Measurements from ENCODE around the gene C2CD2. TPM values are rescaled to one million over a fixed set of nuclear protein-coding genes. Genes with fewer than 3 reads are reported as not detected.

Gene C2CD2
- total and polyA plus RNA-seq, 2 donors (not counting 3 experiments of a cell fraction or from before 2014, with no cell fraction given), result 32.6 to 41.2 TPM

DNA sequence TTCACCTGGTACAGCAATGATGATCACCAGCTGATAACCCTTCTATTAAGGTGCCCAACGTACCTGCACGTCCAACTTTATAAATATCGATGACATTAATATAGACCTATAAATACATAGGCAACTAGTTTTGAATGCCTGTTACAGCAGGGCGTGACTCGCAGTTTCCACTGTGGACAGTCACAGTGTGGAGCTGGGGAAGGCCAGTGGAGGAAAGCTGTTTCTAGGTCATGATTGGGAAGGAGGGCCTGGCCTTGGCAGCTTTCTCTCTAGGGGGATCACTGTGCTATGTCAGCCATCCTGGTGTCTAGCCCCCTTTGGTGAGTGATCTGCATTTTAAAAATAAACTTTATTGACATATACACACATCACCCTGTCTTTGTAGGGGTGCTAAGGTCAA lies 70.2 kb downstream of the C2CD2 start:
- no peak overlapping the region for H2AFZ ChIP-seq (ENCODE audit: low read depth, low read length)
- DNase-seq (ENCODE audit: low read depth, low spot score) (no peak), FAIRE-seq (no peak)
- no peak overlapping the region for H3K4me2 ChIP-seq (ENCODE audit: insufficient read depth, low read length)
- no TSS peak for BruUV-seq (replicated peaks)
- dilution Hi-C loops (cut with MboI; ENCODE audit: extremely low pct_ligation_motif_present, low sequenced_read_pairs), result no loop called here
- TF ChIP-seq POLR2AphosphoS5 (IDR thresholded peaks at IDR 0.05; ENCODE audit: insufficient read depth, low read depth, low read length) (no peak), FOS (IDR thresholded peaks at IDR 0.05; ENCODE audit: borderline replicate concordance, insufficient read depth, low read length) (no peak), CTCF (IDR thresholded peaks at IDR 0.05; ENCODE audit: extremely low read depth in 1 of 2, insufficient read depth in 1 of 2, low read depth in 1 of 2, low read length in 2 of 2) (no peak), POLR2A (IDR thresholded peaks at IDR 0.05; ENCODE audit: low read depth, low read length) (no peak), MYC (IDR thresholded peaks at IDR 0.05; ENCODE audit: low read depth, low read length) (no peak)
- TF ChIP-seq, protein P1, sequence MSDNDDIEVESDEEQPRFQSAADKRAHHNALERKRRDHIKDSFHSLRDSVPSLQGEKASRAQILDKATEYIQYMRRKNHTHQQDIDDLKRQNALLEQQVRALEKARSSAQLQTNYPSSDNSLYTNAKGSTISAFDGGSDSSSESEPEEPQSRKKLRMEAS (IDR thresholded peaks at IDR 0.05; ENCODE audit: insufficient read depth, insufficient read length), result no peak
- H3K27ac ChIP-seq (ENCODE audit: insufficient read depth, low read depth, low read length), result no peak overlapping the region
- H3K36me3 ChIP-seq (ENCODE audit: control insufficient read depth in 2 of 2, extremely low read depth in 1 of 2, insufficient read depth in 2 of 2, low read length in 2 of 2), result no peaks in the 10 kb centered on the region
- no peak overlapping the region for H3K9ac ChIP-seq (replicated peaks; ENCODE audit: extremely low read depth, insufficient read depth, low read length)
- no peaks in the 10 kb centered on the region for H3K4me1 ChIP-seq (ENCODE audit: control insufficient read depth, extremely low read depth, insufficient read depth, low read length)
- H3K79me2 ChIP-seq (ENCODE audit: control insufficient read depth, insufficient read depth, low read length), result no peaks in the 10 kb centered on the region
- no peaks in the 10 kb centered on the region for H3K27me3 ChIP-seq (ENCODE audit: control insufficient read depth in 2 of 2, insufficient read depth in 2 of 2, low read length in 2 of 2)
- no peak overlapping the region for H3K4me3 ChIP-seq (replicated peaks in 1 of 3; ENCODE audit: insufficient read depth in 1 of 3, low read depth in 1 of 3, low read length in 3 of 3)
- no peaks in the 10 kb centered on the region for H3K9me3 ChIP-seq (replicated peaks; ENCODE audit: control insufficient read depth, insufficient read depth, low read length)
- POLR2A ChIA-PET, result no interaction called here
- CTCF ChIA-PET, result interaction anchor here (1.2 to 1.9 kb wide), 5 partner anchors 12 to 234 kb away, joined by 3 to 7 read pairs (median 4); no protein-coding TSS in a partner anchor
- H4K20me1 ChIP-seq (replicated peaks; ENCODE audit: control insufficient read depth, extremely low read depth, insufficient read depth, low read length), result no peaks in the 10 kb centered on the region
- intact Hi-C loops (cut with micrococcal nuclease), result no loop called here
- H3K9me1 ChIP-seq (replicated peaks; ENCODE audit: control insufficient read depth, extremely low read depth, insufficient read depth, low read length), result no peaks in the 10 kb centered on the region

- Histone ChIP-seq H3K4me1 (ENCODE audit: control insufficient read depth, extremely low read depth, insufficient read depth, low read length) (peaks cover 12% of the 10 kb centered on the region), H3K79me2 (ENCODE audit: control insufficient read depth, insufficient read depth, low read length) (peaks cover 20% of the 10 kb centered on the region), H3K9ac (replicated peaks; ENCODE audit: extremely low read depth, insufficient read depth, low read length) (no peak overlapping the region), H3K4me2 (ENCODE audit: insufficient read depth, low read length) (no peak overlapping the region), H3K9me1 (replicated peaks; ENCODE audit: control insufficient read depth, extremely low read depth, insufficient read depth, low read length) (no peaks in the 10 kb centered on the region), H3K9me3 (replicated peaks; ENCODE audit: control insufficient read depth, insufficient read depth, low read length) (no peaks in the 10 kb centered on the region), H3K27ac (ENCODE audit: insufficient read depth, low read depth, low read length) (no peak overlapping the region), H2AFZ (ENCODE audit: low read depth, low read length) (no peak overlapping the region), H3K36me3 (ENCODE audit: control insufficient read depth in 2 of 2, extremely low read depth in 1 of 2, insufficient read depth in 2 of 2, low read length in 2 of 2) (no peaks in the 10 kb centered on the region), H3K4me3 (replicated peaks in 1 of 3; ENCODE audit: insufficient read depth in 1 of 3, low read depth in 1 of 3, low read length in 3 of 3) (no peak overlapping the region), H3K27me3 (ENCODE audit: control insufficient read depth in 2 of 2, insufficient read depth in 2 of 2, low read length in 2 of 2) (no peaks in the 10 kb centered on the region), H4K20me1 (replicated peaks; ENCODE audit: control insufficient read depth, extremely low read depth, insufficient read depth, low read length) (no peaks in the 10 kb centered on the region)
- intact Hi-C loops (cut with micrococcal nuclease), result no loop called here
- TF ChIP-seq JUN (IDR thresholded peaks at IDR 0.05; ENCODE audit: borderline replicate concordance, insufficient read depth, insufficient read length, low read depth), result no peak
- TF ChIP-seq CTCF (IDR thresholded peaks at IDR 0.05; ENCODE audit: extremely low read depth in 1 of 2, insufficient read depth in 1 of 2, low read depth in 1 of 2, low read length in 2 of 2), result no peak
- no peak for TF ChIP-seq EZH2 (IDR thresholded peaks at IDR 0.05; ENCODE audit: borderline replicate concordance, low read depth, low read length, severe bottlenecking)
- no peak for TF ChIP-seq POLR2AphosphoS5 (IDR thresholded peaks at IDR 0.05; ENCODE audit: insufficient read depth, low read depth, low read length)
- no peak for TF ChIP-seq POLR2A (IDR thresholded peaks at IDR 0.05; ENCODE audit: low read depth, low read length)
- no peak for TF ChIP-seq FOS (IDR thresholded peaks at IDR 0.05; ENCODE audit: borderline replicate concordance, insufficient read depth, low read length)
- TF ChIP-seq, protein P1 (IDR thresholded peaks at IDR 0.05; ENCODE audit: insufficient read depth, insufficient read length), result no peak
- no peak for TF ChIP-seq GATA2 (IDR thresholded peaks at IDR 0.05; ENCODE audit: insufficient read depth, insufficient read length, low read depth, low read length)
- TF ChIP-seq MYC (IDR thresholded peaks at IDR 0.05; ENCODE audit: low read depth, low read length), result no peak
- ChIA-PET POLR2A (no interaction called here), CTCF (interaction anchor here (1.1 kb wide), 1 partner anchor 217 kb away, joined by 3 read pairs; no protein-coding TSS in a partner anchor)
- BruUV-seq (replicated peaks), result no TSS peak
- DNase-seq (ENCODE audit: low read depth, low spot score) (no peak), FAIRE-seq (no peak)
- dilution Hi-C loops (cut with MboI; ENCODE audit: extremely low pct_ligation_motif_present, low sequenced_read_pairs), result no loop called here
Measured at GRCh38 chr21:41881051-41881450, 72.8 kb downstream of the C2CD2 start.

All from endothelial cell of umbilical vein (primary cell).